ENCODE data around the gene RASSF3. TPM values are rescaled to one million over a fixed set of nuclear protein-coding genes. Genes with fewer than 3 reads are reported as not detected.
A peak's percentile ranks its signal among the peaks of the same experiment; 100 is the strongest.

Gene RASSF3
- total RNA-seq, 2 donors from 2014 or later, result 40.6 to 55.7 TPM

DNA sequence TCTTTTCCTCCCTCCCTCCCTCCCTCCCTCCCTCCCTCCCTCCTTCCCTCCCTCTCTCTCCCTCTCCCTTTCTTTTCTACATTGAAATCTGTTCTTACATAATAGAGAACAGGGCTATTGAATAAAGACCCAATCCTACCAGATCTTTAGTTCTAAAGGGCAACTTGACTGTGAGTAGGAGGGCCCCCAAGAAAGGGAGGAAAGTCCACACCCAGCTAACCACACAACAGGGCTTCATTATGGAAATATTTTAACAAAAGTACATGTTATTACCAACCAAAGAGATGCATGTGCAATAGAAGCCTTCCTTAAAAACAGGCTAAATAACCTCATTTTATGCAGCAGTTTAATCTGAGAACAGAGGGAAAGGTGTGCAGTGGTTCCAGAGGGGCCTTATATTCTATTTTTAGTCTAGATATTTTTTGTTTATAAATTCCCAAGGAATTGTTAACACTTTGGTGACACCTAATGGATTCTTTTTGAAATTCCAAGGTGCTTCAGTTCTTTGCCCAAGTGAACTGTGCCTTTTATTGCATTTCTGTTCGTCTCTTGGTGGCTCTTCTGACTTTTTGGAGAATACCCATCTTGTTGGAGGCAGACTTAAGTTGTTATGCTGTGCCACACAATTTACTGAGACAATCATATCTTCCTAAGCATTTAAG is 85.9 kb downstream of the RASSF3 start:
- Histone ChIP-seq H3K27me3 (replicated peaks; ENCODE audit: insufficient read depth) (no peaks in the 10 kb centered on the region), H3K9me3 (no peaks in the 10 kb centered on the region), H3K27ac (no peak overlapping the region), H3K4me1 (replicated peaks) (no peaks in the 10 kb centered on the region), H3K36me3 (no peaks in the 10 kb centered on the region), H3K4me3 (no peak overlapping the region)
- DNase-seq (ENCODE audit: low spot score), result no peak
- 23% methylated on average over 1 of the region's 1 CpG for WGBS
- intact Hi-C loops (cut with DNase I), result loop anchor here (2.0 kb wide), 1 partner anchor 147 kb away; no protein-coding TSS in a partner anchor
- no peak for TF ChIP-seq POLR2A (IDR thresholded peaks at IDR 0.05)
- TF ChIP-seq, protein P1, sequence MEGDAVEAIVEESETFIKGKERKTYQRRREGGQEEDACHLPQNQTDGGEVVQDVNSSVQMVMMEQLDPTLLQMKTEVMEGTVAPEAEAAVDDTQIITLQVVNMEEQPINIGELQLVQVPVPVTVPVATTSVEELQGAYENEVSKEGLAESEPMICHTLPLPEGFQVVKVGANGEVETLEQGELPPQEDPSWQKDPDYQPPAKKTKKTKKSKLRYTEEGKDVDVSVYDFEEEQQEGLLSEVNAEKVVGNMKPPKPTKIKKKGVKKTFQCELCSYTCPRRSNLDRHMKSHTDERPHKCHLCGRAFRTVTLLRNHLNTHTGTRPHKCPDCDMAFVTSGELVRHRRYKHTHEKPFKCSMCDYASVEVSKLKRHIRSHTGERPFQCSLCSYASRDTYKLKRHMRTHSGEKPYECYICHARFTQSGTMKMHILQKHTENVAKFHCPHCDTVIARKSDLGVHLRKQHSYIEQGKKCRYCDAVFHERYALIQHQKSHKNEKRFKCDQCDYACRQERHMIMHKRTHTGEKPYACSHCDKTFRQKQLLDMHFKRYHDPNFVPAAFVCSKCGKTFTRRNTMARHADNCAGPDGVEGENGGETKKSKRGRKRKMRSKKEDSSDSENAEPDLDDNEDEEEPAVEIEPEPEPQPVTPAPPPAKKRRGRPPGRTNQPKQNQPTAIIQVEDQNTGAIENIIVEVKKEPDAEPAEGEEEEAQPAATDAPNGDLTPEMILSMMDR (IDR thresholded peaks at IDR 0.05), result peak in 2 of 4 experiments; percentile 44 to 55
- TF ChIP-seq POLR2AphosphoS5 (IDR thresholded peaks at IDR 0.05), result no peak

DNA sequence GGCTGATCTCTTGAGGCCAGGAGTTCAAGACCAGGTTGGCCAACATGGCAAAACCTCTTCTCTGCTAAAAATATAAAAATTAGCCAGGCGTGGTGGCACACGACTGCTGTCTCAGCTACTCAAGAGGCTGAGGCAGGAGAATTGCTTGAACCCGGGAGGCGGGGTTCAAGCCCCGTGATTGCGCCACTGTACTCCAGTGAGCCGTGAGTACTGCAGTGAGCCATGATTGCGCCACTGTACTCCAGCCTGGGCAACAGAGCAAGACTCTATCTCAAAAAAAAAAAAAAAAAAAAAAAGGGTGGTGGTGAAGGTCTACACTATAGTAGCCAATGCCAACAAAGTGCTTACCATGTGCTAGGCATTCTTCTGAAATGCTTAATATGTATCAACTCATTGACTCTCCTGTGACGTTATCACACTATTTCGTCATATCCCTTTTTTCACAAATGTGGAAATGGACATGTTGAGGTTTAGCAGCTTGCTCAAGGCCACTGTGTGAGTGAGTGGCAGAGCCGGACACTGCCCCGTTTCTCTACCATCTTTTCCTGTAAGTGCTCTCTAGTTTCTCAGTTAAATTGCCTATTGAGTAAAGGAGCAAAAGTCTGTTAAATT is 89.3 kb downstream of the RASSF3 start:
- H3K4me1 ChIP-seq (replicated peaks), result no peaks in the 10 kb centered on the region
- H3K36me3 ChIP-seq, result no peaks in the 10 kb centered on the region
- no peak overlapping the region for H3K4me3 ChIP-seq
- TF ChIP-seq, protein P1 (IDR thresholded peaks at IDR 0.05), result no peak
- no peak for TF ChIP-seq POLR2A (IDR thresholded peaks at IDR 0.05)
- TF ChIP-seq POLR2AphosphoS5 (IDR thresholded peaks at IDR 0.05), result no peak
- no peak for DNase-seq (ENCODE audit: low spot score)
- no peaks in the 10 kb centered on the region for H3K27me3 ChIP-seq (replicated peaks; ENCODE audit: insufficient read depth)
- H3K9me3 ChIP-seq, result no peaks in the 10 kb centered on the region
- no peak overlapping the region for H3K27ac ChIP-seq
- intact Hi-C loops (cut with DNase I), result no loop called here
- WGBS, result 91% methylated on average over 12 of the region's 12 CpGs

DNA sequence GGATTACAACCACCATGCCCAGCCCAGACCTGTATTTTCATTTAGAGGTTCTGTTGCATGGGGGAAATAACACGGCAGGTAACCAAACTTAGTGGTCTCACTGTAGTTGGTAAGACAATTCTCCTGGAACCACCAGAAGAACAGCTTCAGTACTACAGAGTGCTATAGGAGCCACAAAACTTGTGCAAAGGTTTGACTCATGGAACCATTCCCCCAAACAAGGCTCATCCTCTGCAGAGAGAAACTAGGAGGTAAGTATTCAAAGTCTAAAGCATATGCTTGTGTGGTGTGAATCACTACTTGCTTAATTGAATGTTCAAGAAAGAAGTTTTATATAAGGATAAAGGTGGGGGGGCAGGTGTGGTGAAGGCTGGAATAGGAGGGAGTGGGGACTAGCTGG is 90.2 kb downstream of the RASSF3 start:
- Histone ChIP-seq H3K9me3 (no peaks in the 10 kb centered on the region), H3K36me3 (no peaks in the 10 kb centered on the region), H3K27me3 (replicated peaks; ENCODE audit: insufficient read depth) (no peaks in the 10 kb centered on the region), H3K4me1 (replicated peaks) (no peaks in the 10 kb centered on the region), H3K4me3 (no peak overlapping the region), H3K27ac (no peak overlapping the region)
- intact Hi-C loops (cut with DNase I), result no loop called here
- 82% methylated on average over 1 of the region's 1 CpG for WGBS
- TF ChIP-seq POLR2AphosphoS5 (IDR thresholded peaks at IDR 0.05) (no peak), POLR2A (IDR thresholded peaks at IDR 0.05) (no peak)
- TF ChIP-seq, protein P1 (IDR thresholded peaks at IDR 0.05), result no peak
- DNase-seq (ENCODE audit: low spot score), result no peak

DNA sequence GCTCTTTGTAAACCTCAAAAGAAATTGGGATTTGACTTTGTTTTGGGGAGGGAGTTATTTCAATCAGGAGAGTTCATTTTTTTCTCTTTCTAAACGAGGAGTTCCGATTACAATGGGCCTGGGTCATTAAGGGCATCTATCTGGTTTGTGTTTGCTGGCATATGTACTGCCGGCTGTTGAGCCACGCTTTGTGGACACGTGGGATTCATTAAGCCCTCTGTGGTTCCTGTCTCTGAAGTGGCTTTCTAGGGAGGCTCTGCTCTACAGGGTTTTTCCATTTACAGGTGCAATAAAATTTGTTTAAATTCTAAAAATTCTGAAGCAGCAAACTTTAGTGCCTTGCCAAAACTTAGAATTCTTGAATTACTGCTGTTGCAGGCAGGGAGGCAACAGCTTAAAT is 91.0 kb downstream of the RASSF3 start:
- H3K9me3 ChIP-seq, result no peaks in the 10 kb centered on the region
- 55% methylated on average over 5 of the region's 5 CpGs for WGBS
- DNase-seq (ENCODE audit: low spot score), result no peak
- H3K27me3 ChIP-seq (replicated peaks; ENCODE audit: insufficient read depth), result no peaks in the 10 kb centered on the region
- H3K36me3 ChIP-seq, result no peaks in the 10 kb centered on the region
- TF ChIP-seq, protein P1 (IDR thresholded peaks at IDR 0.05), result no peak
- TF ChIP-seq POLR2AphosphoS5 (IDR thresholded peaks at IDR 0.05), result no peak
- no peak for TF ChIP-seq POLR2A (IDR thresholded peaks at IDR 0.05)
- H3K4me3 ChIP-seq, result no peak overlapping the region
- H3K4me1 ChIP-seq (replicated peaks), result no peaks in the 10 kb centered on the region
- intact Hi-C loops (cut with DNase I), result no loop called here
- no peak overlapping the region for H3K27ac ChIP-seq

DNA sequence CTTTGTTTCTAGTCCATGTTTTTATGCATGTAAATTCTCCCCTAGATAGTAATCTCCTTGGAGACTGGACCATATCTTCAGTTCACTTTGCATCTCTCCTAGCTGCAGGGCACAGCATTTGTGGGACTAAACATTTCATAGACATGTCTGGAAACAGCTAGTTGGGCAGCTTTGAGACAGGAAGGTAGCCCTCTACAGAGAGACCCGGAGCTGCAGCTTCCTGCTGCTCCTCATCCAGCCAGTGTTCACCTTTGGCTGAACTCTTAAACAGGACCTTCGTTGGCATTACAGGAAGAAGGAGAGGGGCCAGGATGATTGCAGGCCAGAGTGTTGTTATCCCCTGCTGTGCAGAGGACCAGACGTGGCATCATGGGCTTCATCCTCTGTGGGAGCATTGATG is 96.0 kb downstream of the RASSF3 start:
- Histone ChIP-seq H3K4me3 (no peak overlapping the region), H3K27me3 (replicated peaks; ENCODE audit: insufficient read depth) (no peaks in the 10 kb centered on the region), H3K27ac (no peak overlapping the region), H3K4me1 (replicated peaks) (no peaks in the 10 kb centered on the region), H3K36me3 (no peaks in the 10 kb centered on the region), H3K9me3 (no peaks in the 10 kb centered on the region)
- DNase-seq (ENCODE audit: low spot score), result no peak
- TF ChIP-seq POLR2A (IDR thresholded peaks at IDR 0.05) (no peak), POLR2AphosphoS5 (IDR thresholded peaks at IDR 0.05) (no peak)
- TF ChIP-seq, protein P1 (IDR thresholded peaks at IDR 0.05), result no peak
- intact Hi-C loops (cut with DNase I), result no loop called here
- WGBS, result 34% methylated on average over 3 of the region's 3 CpGs
